AG04450 (cell line): ENCODE measurements around the gene ACADL. TPM values are rescaled to one million over a fixed set of nuclear protein-coding genes. Genes with fewer than 3 reads are reported as not detected.

ENCODE experiments used
- CTCF ChIA-PET: fragments of 300-600, 350-600 bp; formaldehyde crosslinking; extraction: SDS; loops from one replicate; lab custom pipeline; 2022; ENCODE audit warnings: antibody characterized with exemption, inconsistent platforms; lab: Charles Lee
- POLR2A ChIA-PET: fragments of 350-600 bp; formaldehyde crosslinking; extraction: SDS; loops from one replicate; lab custom pipeline; 2021; ENCODE audit warnings: antibody characterized with exemption, inconsistent platforms; lab: Yijun Ruan, JAX
- DNase-seq: peaks from one replicate; pipeline ENCODE4 v3.0.0-alpha.2; 2011; ENCODE audit warnings: low read depth, low spot score
- H3K27ac ChIP-seq: one replicate; pipeline ENCODE4 v1.5.1; 2012; ENCODE audit warnings: low read depth, low read length, control low read depth
- H3K27me3 ChIP-seq: one replicate; pipeline ENCODE4 v1.6.0; 2012; ENCODE audit warnings: low read length; ENCODE audit not compliant: control insufficient read depth, insufficient read depth
- H3K4me3 ChIP-seq: 2 replicates; pipeline ENCODE4 v1.5.1; 2011; ENCODE audit warnings: mild to moderate bottlenecking, low read depth, low read length, control low read depth
- H3K9me3 ChIP-seq: 2 replicates; pipeline ENCODE4 v1.5.1; 2012; ENCODE audit warnings: low read length; ENCODE audit not compliant: control insufficient read depth, insufficient read depth
- polyA plus RNA-seq: library from polyadenylated mRNA; depleted of rRNA; stranded (reverse); fragments of >200 nt; gene quantifications from 2 replicates; pipeline ENCODE4 v1.2.3, GENCODE V29; 2011
- TF ChIP-seq, protein P1 (sequence below): IDR thresholded peaks from 2 replicates; pipeline ENCODE4 v1.5.1; 2011; ENCODE audit warnings: low read depth, low read length, control low read depth, inconsistent platforms

The ACADL gene
- polyA plus RNA-seq, 1 experiment: not detected

DNA sequence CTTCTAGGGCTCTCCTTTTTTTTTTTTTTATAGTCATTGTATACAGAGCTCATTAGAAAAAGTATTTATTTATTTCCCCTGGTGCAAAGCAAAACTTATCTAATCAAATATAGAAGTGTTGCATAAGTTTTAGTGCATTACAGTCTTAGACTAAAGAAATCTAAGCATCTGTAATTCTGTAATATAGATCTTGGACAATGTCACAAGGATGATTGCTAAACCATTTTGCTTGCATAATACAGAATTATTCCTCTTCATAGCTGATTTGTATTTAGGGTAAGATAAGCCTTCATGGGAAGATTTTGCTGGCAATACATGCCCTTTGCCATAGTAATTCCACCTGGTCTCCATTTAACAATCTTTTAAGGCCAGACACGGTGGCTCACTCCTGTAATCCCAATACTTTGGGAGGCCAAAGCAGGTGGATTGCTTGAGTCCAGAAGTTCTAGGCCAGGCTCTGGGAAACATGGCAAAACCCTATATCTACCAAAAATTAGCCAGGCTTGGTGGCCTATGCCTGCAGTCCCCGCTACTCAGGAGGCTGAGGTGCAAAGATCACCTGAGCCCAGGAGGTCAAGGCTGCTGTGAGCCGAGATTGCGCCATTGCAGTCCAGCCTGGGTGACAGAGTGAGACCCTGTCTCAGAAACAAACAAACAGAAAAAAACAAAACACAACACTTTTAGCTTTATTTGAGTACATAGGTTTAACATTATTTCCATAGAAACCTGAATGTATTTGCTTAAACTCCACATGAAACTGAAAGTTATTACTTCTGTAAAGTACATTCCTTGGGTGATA, 2.2 kb upstream of the ACADL start:
- CTCF ChIA-PET: no interaction called here
- TF ChIP-seq, protein P1, sequence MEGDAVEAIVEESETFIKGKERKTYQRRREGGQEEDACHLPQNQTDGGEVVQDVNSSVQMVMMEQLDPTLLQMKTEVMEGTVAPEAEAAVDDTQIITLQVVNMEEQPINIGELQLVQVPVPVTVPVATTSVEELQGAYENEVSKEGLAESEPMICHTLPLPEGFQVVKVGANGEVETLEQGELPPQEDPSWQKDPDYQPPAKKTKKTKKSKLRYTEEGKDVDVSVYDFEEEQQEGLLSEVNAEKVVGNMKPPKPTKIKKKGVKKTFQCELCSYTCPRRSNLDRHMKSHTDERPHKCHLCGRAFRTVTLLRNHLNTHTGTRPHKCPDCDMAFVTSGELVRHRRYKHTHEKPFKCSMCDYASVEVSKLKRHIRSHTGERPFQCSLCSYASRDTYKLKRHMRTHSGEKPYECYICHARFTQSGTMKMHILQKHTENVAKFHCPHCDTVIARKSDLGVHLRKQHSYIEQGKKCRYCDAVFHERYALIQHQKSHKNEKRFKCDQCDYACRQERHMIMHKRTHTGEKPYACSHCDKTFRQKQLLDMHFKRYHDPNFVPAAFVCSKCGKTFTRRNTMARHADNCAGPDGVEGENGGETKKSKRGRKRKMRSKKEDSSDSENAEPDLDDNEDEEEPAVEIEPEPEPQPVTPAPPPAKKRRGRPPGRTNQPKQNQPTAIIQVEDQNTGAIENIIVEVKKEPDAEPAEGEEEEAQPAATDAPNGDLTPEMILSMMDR: no peak
- Histone ChIP-seq H3K27ac (no peak overlapping the region), H3K4me3 (no peak overlapping the region), H3K27me3 (peaks cover 16% of the 10 kb centered on the region), H3K9me3 (no peaks in the 10 kb centered on the region; the same call in 1 of the 2 replicates)
- POLR2A ChIA-PET: no interaction called here
- DNase-seq: no peak

DNA sequence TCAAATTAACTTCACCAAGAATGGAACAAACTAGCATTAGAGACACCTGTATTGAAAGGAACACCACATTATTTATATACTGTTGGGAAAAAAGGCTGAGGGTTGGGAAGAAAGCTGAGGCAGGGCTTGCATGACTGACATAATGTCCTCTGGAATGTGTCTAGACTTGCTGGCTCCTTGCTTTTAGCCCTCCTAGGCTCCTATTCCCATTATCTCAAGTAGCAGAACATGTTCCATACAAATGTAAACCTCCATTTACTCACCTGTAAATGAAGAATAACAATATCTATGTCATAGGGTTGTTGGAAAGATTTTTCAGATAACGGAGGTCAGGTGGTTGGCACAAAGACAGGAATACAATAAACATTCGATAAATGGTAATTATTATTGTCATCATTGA, 976 bp upstream of the ACADL start:
- TF ChIP-seq, protein P1: no peak
- POLR2A ChIA-PET: no interaction called here
- peaks cover 16% of the 10 kb centered on the region for H3K27me3 ChIP-seq
- H3K9me3 ChIP-seq: no peaks in the 10 kb centered on the region; the same call in 1 of the 2 replicates
- CTCF ChIA-PET: no interaction called here
- DNase-seq: no peak
- H3K4me3 ChIP-seq: no peak overlapping the region
- no peak overlapping the region for H3K27ac ChIP-seq

DNA sequence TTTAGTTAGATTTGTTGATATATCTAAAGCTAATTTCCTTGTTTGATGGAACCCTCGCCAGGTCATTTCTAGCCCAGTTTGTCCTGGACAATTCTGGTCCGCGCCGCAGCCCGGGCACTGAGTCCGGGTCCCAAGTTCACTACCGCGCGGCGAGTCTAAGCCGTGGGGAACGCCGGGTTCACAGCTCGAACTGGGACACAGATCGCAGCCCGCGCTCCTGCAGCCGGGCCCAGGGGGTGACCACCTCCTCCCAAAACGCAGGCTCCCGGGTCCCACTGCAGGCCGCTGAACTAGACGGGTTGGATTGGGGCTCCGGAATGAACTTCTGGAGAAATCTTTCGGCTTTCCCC, 681 bp downstream of the ACADL start:
- peaks cover 16% of the 10 kb centered on the region for H3K27me3 ChIP-seq
- POLR2A ChIA-PET: no interaction called here
- H3K4me3 ChIP-seq: peak overlapping the region; percentile 53
- CTCF ChIA-PET: interaction anchor here (1.6 kb wide), 1 partner anchor 30 kb away, joined by 3 read pairs; no protein-coding TSS in a partner anchor
- TF ChIP-seq, protein P1: no peak
- no peaks in the 10 kb centered on the region; the same call in 1 of the 2 replicates for H3K9me3 ChIP-seq
- no peak overlapping the region for H3K27ac ChIP-seq
- DNase-seq: no peak

DNA sequence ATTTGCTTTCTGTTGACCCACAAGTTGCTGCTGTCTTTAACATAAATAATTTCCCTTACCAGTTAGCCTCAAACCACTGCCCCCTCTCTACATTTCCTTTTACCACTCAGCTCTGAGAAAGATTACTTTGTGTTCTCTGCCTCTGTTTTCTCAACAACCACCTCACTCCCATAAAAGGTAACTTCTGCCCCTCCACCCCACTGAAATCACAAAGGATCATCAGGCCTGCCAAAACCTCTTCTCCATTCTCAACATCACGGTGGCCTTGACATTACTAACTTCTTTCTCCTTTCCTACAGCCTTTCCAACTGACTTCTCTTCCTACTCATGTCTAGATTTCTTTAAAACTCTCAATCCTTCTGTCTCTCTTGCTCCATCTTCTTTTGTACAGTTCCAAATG, 10.1 kb downstream of the ACADL start:
- H3K27ac ChIP-seq: no peak overlapping the region
- ChIA-PET CTCF (no interaction called here), POLR2A (no interaction called here)
- DNase-seq: no peak
- H3K9me3 ChIP-seq: no peaks in the 10 kb centered on the region
- TF ChIP-seq, protein P1: no peak
- no peak overlapping the region for H3K4me3 ChIP-seq
- no peaks in the 10 kb centered on the region for H3K27me3 ChIP-seq

DNA sequence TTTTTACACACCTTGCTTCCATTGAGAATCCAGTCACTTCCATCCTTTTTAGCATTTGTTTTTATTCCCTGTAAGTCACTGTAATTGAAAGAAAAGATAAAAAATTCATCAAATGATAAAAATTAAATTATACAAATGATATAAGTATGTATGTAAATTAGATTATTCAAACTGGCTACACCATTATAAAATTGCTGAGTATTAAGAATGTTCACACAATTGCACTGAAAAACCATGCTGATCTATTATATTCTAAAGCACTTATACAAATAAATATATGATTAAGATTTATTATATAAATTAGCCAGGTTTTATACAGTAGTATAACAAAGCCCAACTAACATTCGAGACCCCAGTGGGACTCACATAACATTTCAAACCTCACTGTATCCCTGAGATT, 15.1 kb downstream of the ACADL start:
- no peak overlapping the region for H3K27ac ChIP-seq
- H3K27me3 ChIP-seq: no peaks in the 10 kb centered on the region
- H3K4me3 ChIP-seq: no peak overlapping the region
- CTCF ChIA-PET: no interaction called here
- TF ChIP-seq, protein P1: no peak
- DNase-seq: no peak
- POLR2A ChIA-PET: no interaction called here
- no peaks in the 10 kb centered on the region for H3K9me3 ChIP-seq
